Erythroblast (primary cell): Measurements from ENCODE around the gene AP3D1.

Experiments used
- GATA1 ChIP-seq: IDR thresholded peaks from 2 replicates; pipeline ENCODE4 v1.6.1; 2011; ENCODE audit warnings: low read depth, mild to moderate bottlenecking, control low read depth, low read length, moderate library complexity
- POLR2A ChIP-seq: IDR thresholded peaks from 2 replicates; pipeline ENCODE4 v1.6.1; 2011; ENCODE audit warnings: mild to moderate bottlenecking, low read length

- TF ChIP-seq POLR2A (no peak), GATA1 (no peak)
Measured at GRCh38 chr19:2184422-2184975, 33.1 kb upstream of the AP3D1 start.
